ENCODE data around the gene DLEC1.

The DLEC1 gene

DNA sequence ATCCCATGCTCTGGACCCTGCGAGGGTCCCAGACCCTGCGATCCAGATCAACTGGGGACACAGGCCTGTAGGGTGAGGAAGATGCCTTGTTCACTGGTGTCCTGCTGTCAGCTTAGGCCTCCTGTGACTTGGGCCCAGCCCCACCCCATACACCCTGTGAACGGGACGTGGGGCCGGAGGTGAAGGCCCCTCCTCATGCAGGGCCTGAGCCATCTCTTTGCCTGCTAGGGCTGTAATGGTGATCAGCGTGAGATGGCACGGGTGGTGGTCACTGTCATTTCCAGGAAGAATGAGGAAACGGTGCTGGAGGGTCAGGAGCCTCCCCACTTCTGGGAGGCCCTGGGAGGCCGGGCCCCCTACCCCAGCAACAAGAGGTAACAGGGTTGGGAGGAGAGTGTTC, 36.1 kb upstream of the DLEC1 start:
- DNase-seq, result no peak

DNA sequence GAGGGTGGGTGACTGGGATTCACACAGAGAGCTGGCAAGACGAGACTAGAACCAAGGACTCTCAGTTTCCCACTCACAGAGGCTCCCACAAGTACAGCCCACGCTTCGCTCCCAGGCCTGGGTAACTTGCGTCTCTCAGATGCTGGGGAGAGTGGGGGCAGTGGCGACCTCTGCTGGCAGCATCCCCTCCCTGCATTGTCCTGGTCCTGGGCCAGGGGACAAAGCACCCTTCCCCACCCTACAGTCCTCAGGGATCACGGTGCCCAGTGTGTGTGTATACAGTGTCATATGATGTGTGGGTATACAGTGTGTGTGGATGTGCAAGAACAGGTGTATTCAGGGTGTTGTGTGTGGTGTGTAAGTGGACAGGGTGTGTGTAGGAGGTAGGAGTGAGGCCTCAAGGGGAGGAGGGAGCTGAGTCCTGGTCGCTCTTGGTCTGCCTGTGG, 35.6 kb upstream of the DLEC1 start:
- peak; percentile 16 to 21 for DNase-seq

DNA sequence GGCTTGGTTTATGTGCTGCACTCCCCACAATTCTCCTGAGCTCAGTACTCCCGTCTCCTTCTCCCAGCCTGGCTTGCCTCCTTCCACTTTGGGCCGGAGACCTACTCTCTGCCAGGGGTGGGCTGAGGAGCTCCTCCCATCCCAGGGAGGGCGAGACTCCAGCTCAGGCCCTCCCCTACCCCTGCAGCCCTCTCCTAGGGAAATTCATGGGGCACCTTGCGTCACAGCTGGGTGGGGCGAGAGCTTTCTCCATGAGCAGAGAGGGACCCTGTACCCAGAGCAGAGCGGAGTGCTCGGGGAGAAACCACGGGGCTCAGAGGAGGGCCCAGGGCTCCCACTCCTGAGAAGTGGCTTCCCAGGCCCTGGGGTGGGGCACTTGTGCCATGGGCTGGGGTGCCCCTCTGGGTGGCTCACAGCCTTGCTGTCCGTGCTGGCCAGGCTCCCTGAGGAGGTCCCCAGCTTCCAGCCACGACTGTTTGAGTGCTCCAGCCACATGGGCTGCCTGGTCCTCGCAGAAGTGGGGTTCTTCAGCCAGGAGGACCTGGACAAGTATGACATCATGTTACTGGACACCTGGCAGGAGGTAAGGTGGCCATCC, 35.1 kb upstream of the DLEC1 start:
- no peak for DNase-seq

DNA sequence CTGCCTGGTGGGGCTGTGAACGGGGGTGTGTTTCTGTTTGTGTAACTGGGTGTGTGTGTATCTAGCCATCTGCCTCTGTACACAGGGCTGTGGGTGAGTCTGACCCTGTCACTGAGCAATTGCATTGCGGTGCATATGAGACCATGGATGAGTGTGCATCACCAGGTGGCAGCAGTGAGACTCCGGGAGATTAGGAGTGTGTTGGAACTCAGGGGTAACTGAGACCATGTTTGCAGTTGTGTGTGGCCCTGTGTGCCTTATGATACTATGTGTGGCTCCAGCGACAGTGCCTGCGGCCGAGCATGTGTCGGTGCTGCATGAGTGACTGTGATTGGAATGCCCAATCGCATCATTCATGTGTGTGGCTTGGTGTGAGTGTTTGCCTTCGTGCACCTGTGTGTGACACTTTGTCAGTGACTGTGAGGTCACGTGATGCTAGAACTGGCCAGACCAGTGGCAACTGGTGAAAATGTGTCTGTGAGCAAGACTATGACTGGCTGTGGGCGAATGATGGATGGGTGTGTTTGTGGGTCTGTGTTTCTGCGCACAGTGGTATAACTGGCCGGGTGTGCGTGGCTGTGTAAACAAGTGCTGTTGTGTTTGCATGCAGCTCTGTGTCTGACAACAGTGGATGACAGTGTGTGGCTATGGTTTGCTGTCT, 34.5 kb upstream of the DLEC1 start:
- peak in 1 of 2 donors; percentile 22 for DNase-seq

DNA sequence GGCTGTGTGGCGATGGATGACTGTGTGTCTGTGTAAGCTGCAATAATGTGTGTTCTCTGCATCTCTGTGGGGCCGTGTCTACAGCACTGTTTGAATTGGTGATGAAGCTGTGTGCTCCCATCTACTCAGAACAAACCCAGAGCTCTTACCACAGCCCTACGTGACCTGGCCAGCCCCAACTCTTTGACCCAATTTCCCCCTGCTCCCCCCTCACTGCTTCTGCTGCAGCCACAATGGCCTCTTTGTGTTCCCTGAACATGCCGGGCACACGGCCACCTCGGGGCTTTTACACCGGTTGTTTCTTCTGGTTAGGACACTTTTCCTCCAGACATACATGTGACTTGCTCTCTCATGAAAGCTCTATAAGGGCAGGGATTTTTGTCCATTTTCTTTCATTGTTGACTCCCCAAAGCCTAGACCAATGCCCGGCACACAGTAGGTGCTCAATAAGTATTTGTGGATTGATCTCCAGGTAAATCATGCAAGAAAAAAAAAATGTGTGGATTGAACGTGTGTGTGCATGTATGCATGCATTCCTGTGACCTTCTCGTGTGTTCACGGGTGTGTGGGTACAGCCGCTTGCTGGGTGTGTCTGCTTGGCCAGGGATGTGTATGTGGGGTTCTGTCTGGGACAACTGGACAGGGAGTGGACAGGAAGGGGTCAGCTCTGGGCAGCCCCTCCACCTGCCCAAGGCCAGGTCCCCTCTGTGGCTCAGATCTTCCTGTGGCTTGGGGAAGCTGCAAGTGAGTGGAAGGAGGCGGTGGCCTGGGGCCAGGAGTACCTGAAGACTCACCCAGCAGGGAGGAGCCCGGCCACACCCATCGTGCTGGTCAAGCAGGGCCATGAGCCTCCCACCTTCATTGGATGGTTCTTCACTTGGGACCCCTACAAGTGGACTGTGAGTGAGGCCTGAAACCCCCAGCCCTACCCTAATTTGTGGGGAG, 33.7 kb upstream of the DLEC1 start:
- no peak for DNase-seq

DNA sequence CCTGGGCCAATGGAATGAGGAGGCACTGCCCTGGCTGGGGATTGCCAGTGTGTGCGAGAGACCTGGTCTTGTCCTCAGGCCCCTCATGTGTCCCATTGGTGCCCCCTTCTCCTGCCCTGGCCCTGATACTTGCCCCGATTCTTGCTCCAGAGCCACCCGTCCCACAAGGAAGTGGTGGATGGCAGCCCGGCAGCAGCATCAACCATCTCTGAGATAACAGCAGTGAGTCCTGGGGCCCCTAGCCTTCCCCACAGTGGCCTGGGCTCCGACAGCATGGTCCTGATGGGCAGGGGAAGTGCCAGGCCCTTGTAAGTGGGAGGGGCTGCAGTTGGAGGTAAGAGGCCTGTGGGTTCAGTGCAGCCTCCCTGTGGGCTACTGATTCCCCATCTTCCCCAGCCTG, 33.0 kb upstream of the DLEC1 start:
- no peak for DNase-seq

DNA sequence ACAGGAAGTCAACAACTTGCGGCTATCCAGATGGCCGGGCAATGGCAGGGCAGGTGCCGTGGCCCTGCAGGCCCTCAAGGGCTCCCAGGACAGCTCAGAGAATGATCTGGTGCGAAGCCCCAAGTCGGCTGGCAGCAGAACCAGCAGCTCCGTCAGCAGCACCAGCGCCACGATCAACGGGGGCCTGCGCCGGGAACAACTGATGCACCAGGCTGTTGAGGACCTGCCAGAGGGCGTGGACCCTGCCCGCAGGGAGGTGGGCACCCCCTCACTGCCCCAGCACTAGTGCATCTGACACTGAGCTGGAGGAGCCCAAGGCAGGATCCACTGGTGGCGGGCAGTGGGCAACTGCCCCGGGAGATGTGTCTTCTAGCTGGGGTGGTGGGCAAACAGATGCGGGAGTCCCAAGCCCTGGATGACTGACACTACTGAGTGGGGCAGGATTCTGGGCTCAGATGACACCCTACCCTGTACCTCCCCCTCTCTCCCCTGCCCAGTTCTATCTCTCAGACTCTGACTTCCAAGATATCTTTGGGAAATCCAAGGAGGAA, 32.5 kb upstream of the DLEC1 start:
- no peak for DNase-seq

DNA sequence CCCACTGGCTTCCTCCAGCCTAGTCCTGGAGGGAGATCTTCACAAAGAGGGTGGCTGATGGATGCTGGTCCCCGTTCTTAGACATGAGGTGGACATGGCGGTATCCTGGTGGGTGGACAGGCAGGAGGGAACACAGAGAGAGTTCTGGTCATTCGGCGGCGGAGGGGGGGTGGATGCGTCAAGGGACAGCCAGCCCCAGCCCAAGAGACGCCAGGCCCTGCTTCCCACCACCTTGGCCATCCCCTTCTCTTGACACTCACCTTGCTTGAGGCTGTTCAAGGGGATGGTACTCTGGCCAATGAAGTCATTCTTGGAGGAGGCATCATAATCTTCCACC, 31.3 kb upstream of the DLEC1 start:
- no peak for DNase-seq

DNA sequence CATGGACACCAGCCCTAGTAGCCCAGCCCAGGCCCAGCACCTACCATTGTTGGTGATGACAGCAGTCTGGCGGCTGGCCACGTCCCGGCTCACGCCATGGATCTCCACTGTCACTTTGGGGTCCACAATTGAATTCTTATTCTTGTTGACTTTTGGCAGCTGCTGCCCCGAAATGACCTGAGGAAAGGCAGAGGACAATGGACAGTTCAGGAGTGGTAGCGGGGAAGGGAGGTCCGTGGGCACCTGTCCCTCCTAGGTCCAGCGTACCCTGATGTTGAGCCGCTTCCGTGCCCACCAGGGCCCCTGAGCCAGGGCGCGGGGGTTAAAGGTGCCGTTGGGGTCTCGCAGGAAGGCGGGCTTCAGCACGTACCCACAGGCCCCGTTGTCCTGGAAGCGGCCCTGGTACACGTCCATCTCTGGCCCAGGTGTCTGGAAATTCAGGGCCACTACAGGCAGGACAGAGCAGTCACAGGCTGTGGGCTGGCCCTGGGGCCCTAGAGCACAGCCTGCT, 30.8 kb upstream of the DLEC1 start:
- DNase-seq, result no peak

DNA sequence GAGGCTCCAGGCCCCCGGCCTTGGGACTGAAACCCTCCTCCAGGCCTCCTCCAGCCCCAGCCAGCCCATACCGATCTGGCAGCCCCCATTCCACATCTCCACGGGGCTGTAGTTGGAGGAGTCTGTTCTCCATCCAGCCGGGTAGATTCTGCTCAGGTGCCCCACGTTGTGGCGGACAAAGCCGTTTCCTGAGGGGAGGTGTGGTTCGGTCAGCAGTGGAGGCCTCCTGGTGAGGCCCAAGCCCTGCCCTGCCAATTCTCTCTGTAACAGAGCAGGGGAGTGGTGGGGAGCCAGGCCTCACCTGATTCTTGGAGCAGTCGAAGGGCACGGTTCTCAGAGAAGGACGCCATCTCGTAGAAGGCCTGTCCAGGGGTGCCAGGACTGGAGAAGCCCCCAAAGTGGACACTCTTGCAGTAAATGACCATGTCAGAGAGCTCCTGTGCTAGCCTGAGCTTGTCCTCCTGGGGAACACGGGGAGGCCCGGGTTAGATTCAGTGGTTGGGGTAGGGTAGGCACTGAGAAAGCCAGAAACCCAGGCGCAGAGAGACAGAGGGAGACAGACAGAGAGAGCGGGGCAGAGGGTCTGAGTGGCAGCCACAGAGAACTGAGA, 29.9 kb upstream of the DLEC1 start:
- no peak for DNase-seq

DNA sequence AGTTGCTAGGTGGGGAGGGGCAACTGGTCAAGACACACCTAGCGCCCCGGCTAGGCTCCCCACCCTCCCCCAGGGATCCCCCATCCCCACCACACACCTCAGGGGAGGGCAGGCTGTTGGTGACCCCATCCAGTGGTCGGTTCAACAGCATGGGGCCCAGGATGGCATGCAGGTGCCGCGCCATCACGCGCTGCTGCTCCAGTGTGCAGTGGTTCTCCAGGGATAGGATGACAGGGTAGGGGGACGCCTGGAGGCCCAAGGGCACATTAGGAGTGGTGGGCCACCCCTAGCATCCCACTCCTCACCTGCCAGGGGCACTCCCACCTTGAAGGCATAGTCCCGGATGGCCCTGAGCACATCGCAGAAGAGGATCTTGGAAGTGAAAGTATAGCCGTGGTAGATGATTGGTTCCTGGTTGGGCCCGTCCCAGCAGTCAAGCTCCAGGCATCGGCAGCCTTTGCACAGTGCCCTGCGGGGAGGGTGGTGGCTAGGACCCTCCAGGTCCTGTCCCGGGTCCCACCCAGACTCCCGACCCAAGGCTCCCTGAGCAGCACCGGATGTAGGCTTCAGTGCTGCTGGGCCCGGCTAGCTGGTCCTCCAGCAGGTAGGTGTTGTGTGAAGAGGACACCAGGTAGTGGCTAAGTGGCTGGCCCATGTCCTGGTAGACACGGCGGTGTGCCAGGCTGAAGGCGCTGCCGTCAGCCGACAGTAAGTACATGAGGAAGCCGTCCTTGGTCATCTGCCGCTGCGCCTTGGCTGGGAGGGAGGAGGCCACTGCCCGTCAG, 29.0 kb upstream of the DLEC1 start:
- no peak for DNase-seq

DNA sequence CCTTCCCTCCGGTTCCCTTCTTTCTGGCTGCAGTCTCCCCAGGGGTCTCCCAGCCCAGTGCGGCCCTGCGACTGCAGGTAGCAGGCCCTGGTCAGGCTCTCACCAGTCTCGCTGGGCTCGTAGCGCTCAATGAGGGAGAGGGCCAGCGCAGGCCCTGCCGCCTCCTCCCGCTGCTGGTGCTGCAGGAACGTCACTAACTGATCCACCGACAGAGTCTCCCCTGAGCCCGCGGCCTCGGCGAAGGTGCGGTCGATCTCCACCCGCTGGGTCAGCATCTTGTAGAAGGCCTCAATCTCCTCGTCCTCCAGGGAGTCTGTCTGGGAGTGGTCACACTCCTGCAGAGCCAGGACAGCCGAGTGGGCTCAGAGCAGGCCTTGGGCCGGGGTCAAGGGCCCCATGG, 27.9 kb upstream of the DLEC1 start:
- no peak for DNase-seq

DNA sequence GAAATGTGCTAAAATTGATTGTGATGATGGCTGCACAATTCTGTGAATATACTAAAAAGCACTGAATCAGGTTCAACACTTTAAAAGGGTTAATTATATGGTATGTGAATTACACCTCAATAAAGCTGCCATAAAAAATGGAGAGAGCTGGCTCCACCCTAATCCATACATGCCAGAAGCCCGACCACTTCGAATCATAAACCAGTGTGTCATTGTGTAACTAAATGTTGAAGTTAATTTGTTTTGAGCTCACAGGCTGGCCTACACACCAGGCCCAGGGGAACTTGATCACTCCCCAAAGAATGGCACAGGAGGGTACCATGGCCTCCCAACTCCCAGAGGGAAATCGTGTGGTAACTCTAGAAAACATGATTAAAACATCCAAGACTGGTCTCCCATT, 23.5 kb upstream of the DLEC1 start:
- DNase-seq, result no peak

DNA sequence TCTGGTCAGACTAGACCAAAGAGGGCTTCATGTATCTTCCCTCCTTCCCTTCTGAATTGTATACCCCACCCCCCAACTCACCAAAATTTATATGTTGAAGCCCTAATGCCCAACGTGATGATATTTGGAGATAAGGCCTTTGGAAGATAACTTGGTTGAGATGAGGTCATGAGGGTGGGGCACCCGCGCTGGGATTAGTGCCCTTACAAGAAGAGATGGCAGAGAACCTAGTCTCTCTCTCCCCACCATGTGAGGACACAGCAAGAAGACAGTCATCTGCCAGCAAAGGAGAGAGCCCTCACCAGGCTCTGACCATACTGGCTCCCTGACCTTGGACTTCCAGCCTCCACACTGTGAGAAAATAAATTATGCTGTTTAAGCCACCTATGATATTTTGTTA, 23.0 kb upstream of the DLEC1 start:
- no peak for DNase-seq

DNA sequence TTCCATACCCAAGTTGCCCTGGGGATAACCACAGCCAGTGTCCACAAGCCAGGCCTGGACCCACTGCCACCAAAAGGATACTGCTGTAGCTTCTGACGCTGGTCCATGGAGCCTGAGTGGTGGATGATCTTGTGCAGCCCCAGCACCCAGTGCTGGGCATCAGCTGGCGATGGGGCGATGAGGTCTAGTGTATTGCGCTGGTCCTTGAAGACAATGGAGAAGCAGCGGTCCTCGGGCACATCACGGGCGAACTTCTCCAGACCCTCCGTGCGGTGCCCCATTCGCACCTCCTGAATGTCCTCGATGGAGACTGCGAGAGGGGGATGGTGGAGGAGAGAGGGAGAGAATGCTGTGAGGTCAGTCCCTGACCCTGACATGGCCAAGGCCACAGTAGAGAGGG, 22.6 kb upstream of the DLEC1 start:
- no peak for DNase-seq

DNA sequence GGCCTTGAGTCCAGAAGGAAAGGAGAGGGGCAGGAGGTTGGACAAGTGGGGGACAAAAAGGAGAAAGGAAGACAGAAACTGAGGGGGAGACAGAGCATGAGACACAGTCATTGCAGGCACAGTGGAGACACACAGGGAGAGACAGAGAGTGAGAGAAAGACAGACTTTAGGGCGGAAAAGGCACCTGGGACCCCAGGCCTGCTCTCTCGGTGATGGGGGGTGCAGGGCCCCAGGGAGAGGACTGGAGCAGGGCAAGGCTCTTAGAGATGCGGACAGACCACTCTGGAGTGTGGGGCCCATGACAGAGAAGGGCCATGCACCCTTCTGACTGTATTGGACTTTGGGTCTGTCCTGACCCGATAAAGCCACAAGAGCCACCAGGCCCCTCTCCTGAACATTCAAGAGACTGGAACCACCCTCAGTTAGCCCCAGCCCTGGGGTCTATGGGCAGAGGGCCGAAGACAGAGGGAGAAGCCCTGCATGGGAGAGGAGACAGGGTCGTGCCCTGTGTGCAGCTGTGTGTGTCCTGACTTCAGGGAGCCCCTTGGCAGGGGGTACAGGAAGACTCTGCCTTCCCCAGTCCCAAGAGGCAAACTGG, 22.1 kb upstream of the DLEC1 start:
- DNase-seq, result no peak

DNA sequence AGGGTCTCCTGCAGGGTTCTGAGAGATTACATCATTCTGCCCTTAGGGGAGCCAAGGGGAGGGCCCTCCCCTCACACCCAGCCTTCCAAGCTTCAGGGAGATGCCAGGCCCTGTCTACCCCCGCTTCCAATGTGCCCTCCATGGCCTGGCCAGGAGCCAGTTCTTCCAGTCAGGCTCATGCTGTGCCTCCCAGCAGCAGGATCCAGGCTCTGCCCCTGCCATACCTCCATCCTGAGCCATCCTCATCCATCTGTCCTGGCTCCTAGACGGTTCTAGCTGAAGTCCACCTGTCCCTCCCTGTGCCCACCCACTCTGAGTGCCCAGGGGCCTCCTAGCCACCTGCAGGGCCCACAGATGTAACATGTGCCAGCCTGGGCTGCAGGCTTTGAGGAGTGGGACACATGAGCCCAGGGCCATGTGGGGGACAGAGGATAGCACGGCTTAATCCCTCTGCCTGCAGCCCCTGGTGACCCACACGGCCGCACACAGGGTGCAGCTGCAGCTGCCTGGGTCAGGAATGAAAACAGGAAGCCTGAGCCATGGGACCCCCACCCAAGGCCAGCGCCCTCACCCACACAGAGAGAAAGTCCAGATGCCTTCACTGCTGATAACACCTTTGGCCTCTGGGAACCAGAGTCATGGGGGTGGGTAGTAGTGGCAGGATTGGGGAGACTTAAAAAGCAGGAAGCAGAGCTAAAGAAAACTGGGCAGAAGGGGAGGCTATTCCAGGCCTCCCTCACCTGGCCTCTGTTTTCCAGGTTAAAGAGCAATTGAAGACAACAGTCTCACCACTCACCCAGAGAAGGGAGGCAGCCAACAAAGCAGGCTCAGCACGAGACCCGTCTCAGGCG, 21.3 kb upstream of the DLEC1 start:
- DNase-seq, result no peak

DNA sequence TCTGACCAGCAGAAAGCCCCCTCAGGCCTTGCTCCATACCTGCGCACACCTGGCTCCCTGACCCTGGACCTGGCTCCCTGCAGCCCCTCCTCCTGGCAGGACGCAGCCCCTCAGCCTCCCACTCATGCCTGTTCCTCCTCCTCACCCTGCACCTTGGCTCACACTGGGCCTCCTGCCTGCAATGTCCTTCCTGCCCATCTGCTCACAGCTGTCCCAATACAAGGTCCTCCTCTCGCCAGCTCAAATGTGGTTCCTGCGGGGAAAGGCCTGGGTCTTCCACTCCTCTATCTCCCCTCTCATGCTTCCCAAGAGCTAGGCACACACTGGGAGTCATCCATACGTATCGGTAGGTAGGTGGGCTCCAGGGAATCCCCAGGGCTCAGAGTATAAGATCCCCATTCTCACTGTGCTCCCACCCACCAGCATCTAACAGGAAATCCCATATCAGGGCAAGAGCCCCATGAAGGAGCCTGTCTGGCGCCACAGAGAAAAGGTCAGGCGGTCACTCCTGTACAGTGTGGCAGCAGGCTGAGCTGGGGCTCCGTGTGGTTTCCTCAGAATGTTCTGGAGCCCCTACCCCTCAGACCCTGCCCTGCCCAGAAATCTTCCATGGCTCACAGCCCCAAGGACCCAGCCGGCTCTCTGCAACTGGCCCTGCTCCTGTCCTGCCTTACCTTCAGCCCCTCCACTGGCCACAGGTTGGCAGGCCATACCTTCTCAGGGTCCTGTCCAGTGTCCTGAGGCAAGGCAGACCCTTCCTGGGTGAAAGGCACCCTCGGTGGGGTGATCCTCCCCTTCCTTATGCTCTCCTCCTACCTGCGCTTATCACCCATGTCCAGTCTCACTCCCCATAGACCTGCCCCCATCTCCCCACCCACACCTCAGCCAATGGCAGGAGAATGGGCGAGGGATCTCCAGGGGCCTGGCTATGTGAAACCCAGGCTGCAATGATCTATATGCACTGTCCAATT, 20.4 kb upstream of the DLEC1 start:
- no peak for DNase-seq

DNA sequence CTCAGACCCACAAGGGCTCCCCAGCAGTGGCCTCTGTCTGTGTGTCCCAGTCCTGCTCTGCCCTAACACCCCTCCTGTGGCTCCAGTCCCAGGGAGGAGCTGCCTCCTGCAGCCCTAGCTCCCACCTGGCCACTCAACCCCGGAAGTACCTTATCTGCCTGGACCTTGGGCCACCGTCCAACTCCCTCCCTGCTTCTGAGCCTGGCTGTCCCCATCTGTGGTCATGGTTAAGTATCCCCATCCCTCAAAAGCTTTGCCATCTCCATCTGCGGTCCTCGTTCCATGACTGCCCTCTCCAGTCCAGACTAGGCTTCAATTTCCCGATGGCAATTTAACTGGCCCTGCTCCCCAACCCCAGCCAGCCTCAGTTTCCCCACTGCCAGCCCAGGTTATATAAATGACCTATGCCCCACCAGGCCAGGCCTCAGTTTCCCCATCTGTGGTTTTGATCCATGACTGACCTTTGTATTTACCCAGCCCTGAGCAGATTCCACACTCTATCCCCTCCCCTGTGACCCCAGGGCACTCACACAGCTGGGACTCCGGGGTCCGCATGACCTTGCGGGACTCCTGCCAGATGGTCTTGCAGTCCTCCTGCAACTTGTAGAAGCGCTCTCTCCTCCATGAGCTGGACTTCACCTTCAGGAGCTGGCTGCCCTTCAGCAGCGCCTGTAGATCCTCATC, 19.2 kb upstream of the DLEC1 start:
- no peak for DNase-seq
